HFFc6 (cell line): ENCODE measurements around the gene EFNB2. TPM values are rescaled to one million over a fixed set of nuclear protein-coding genes. Genes with fewer than 3 reads are reported as not detected.

Experiments used
- DNase-seq: peaks from one replicate; pipeline ENCODE4 v3.0.0-alpha.2; 2018
- H3K27ac Mint-ChIP-seq: 2 replicates; pipeline ENCODE4 v1.8.0; 2020; ENCODE audit warnings: mild to moderate bottlenecking, mixed read lengths
- H3K27me3 Mint-ChIP-seq: 2 replicates; pipeline ENCODE4 v1.8.0; 2021; ENCODE audit warnings: mild to moderate bottlenecking, moderate library complexity, mixed read lengths; ENCODE audit not compliant: insufficient read depth
- H3K36me3 Mint-ChIP-seq: 2 replicates; pipeline ENCODE4 v1.8.0; 2021; ENCODE audit warnings: low read depth, mixed read lengths
- H3K4me1 Mint-ChIP-seq: 2 replicates; pipeline ENCODE4 v1.8.0; 2020; ENCODE audit warnings: low read depth, mixed read lengths
- H3K4me3 Mint-ChIP-seq: 2 replicates; pipeline ENCODE4 v1.8.0; 2020; ENCODE audit warnings: mild to moderate bottlenecking, moderate library complexity, mixed read lengths
- H3K9me3 Mint-ChIP-seq: 2 replicates; pipeline ENCODE4 v1.8.0; 2020; ENCODE audit warnings: mild to moderate bottlenecking, mixed read lengths
- CTCF ChIP-seq: fragments of 200-600 bp; sonication (generic); IDR thresholded peaks from 2 replicates; pipeline ENCODE4 v1.5.0; 2021; ENCODE audit warnings: antibody characterized with exemption, mild to moderate bottlenecking
- total RNA-seq, 6 experiments: library from RNA; stranded (reverse); fragmentation: NEBNext Ultra II Directional; extraction: Animal tissue kit (Norgen Biotek cat#: 25700); gene quantifications; 2 replicates in 1 of 6; 3 replicates in 5 of 6; pipeline ENCODE4 v1.2.3, GENCODE V29; 2021

EFNB2 gene
- total RNA-seq, 6 experiments from 2014 or later = 8.1 to 32.5 (median 30.6) TPM

GRCh38 chr13:106494506-106494905 lies 41.0 kb downstream of the EFNB2 start:
- TF ChIP-seq CTCF = no peak
- Mint-ChIP-seq H3K4me1 (peaks cover 13% of the 10 kb centered on the region; the same call in 1 of the 2 replicates), H3K27me3 (no peaks in the 10 kb centered on the region; the same call in 1 of the 2 replicates), H3K36me3 (peaks cover 30% of the 10 kb centered on the region; the same call in 1 of the 2 replicates), H3K4me3 (no peak overlapping the region), H3K27ac (no peak overlapping the region), H3K9me3 (no peaks in the 10 kb centered on the region)
- DNase-seq = no peak

- H3K4me3 Mint-ChIP-seq = no peak overlapping the region
- H3K36me3 Mint-ChIP-seq = peaks cover 30% of the 10 kb centered on the region; the same call in 1 of the 2 replicates
- no peak overlapping the region for H3K27ac Mint-ChIP-seq
- H3K4me1 Mint-ChIP-seq = peaks cover 11% of the 10 kb centered on the region; the same call in 1 of the 2 replicates
- TF ChIP-seq CTCF = no peak
- DNase-seq = no peak
- H3K27me3 Mint-ChIP-seq = no peaks in the 10 kb centered on the region; the same call in 1 of the 2 replicates
- H3K9me3 Mint-ChIP-seq = no peaks in the 10 kb centered on the region
These were observed 41.8 kb downstream of the EFNB2 start for GRCh38 chr13:106493533-106494220.

- H3K36me3 Mint-ChIP-seq = peaks cover 30% of the 10 kb centered on the region; the same call in 1 of the 2 replicates
- no peak for TF ChIP-seq CTCF
- H3K4me1 Mint-ChIP-seq = peaks cover 2% of the 10 kb centered on the region; the same call in 1 of the 2 replicates
These were observed 42.6 kb downstream of the EFNB2 start for GRCh38 chr13:106492588-106493475.

GRCh38 chr13:106491928-106492587 lies 43.4 kb downstream of the EFNB2 start:
- peaks cover 30% of the 10 kb centered on the region; the same call in 1 of the 2 replicates for H3K36me3 Mint-ChIP-seq
- H3K9me3 Mint-ChIP-seq = no peaks in the 10 kb centered on the region
- no peak overlapping the region for H3K27ac Mint-ChIP-seq
- no peaks in the 10 kb centered on the region; the same call in 1 of the 2 replicates for H3K27me3 Mint-ChIP-seq
- H3K4me1 Mint-ChIP-seq = no peaks in the 10 kb centered on the region
- no peak for DNase-seq
- no peak for TF ChIP-seq CTCF
- no peak overlapping the region for H3K4me3 Mint-ChIP-seq

More at GRCh38 chr13:106492588-106493475, 42.6 kb downstream of the EFNB2 start:
- Mint-ChIP-seq H3K27me3 (no peaks in the 10 kb centered on the region; the same call in 1 of the 2 replicates), H3K9me3 (no peaks in the 10 kb centered on the region), H3K4me3 (no peak overlapping the region), H3K27ac (no peak overlapping the region)
- DNase-seq = no peak

GRCh38 chr13:106491463-106491862 lies 44.0 kb downstream of the EFNB2 start:
- Mint-ChIP-seq H3K27me3 (peaks cover 3% of the 10 kb centered on the region; the same call in 1 of the 2 replicates), H3K9me3 (no peaks in the 10 kb centered on the region), H3K4me3 (no peak overlapping the region), H3K4me1 (no peaks in the 10 kb centered on the region), H3K36me3 (peaks cover 30% of the 10 kb centered on the region; the same call in 1 of the 2 replicates), H3K27ac (no peak overlapping the region)
- DNase-seq = no peak
- no peak for TF ChIP-seq CTCF
